ENCODE results near the gene ALDOB. TPM values are rescaled to one million over a fixed set of nuclear protein-coding genes. Genes with fewer than 3 reads are reported as not detected.

Gene ALDOB
- total and polyA plus RNA-seq, 2 donors (not counting 3 experiments of a cell fraction or from before 2014, with no cell fraction given), result not detected

DNA sequence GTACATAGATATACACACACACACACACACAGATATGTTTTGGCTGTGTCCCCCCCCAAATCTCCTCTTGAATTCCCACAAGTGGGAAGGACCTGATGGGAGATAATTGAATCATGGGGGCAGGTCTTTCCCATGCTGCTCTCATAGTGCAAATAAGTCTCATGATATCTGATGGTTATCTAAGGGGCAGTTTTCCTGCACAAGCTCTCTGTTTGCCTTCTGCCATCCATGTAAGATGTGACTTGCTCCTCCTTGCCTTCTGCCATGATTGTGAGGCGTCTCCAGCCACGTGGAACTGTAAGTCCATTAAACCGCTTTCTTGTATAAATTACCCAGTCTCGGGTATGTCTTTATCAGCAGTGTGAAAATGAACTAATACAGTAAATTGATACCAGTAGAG is 15.9 kb upstream of the ALDOB start:
- no peaks in the 10 kb centered on the region for H3K36me3 ChIP-seq (ENCODE audit: control insufficient read depth in 2 of 2, extremely low read depth in 1 of 2, insufficient read depth in 2 of 2, low read length in 2 of 2)
- no peak overlapping the region for H2AFZ ChIP-seq (ENCODE audit: low read depth, low read length)
- no peak overlapping the region for H3K4me3 ChIP-seq (replicated peaks in 1 of 3; ENCODE audit: insufficient read depth in 1 of 3, low read depth in 1 of 3, low read length in 3 of 3)
- no peak for DNase-seq (ENCODE audit: low read depth, low spot score)
- ChIA-PET POLR2A (no interaction called here), CTCF (interaction anchor here (1.4 kb wide), 1 partner anchor 63 kb away, joined by 3 read pairs; no protein-coding TSS in a partner anchor)
- no peak overlapping the region for H3K27ac ChIP-seq (ENCODE audit: insufficient read depth, low read depth, low read length)
- intact Hi-C loops (cut with micrococcal nuclease) (no loop called here), dilution Hi-C loops (cut with MboI; ENCODE audit: extremely low pct_ligation_motif_present, low sequenced_read_pairs) (no loop called here)
- no peak overlapping the region for H3K9ac ChIP-seq (replicated peaks; ENCODE audit: extremely low read depth, insufficient read depth, low read length)
- no peak overlapping the region for H3K4me2 ChIP-seq (ENCODE audit: insufficient read depth, low read length)
- TF ChIP-seq MYC (IDR thresholded peaks at IDR 0.05; ENCODE audit: low read depth, low read length) (no peak), POLR2A (IDR thresholded peaks at IDR 0.05; ENCODE audit: low read depth, low read length) (no peak), POLR2AphosphoS5 (IDR thresholded peaks at IDR 0.05; ENCODE audit: insufficient read depth, low read depth, low read length) (no peak), FOS (IDR thresholded peaks at IDR 0.05; ENCODE audit: borderline replicate concordance, insufficient read depth, low read length) (no peak), JUN (IDR thresholded peaks at IDR 0.05; ENCODE audit: borderline replicate concordance, insufficient read depth, insufficient read length, low read depth) (no peak), EZH2 (IDR thresholded peaks at IDR 0.05; ENCODE audit: borderline replicate concordance, low read depth, low read length, severe bottlenecking) (no peak), GATA2 (IDR thresholded peaks at IDR 0.05; ENCODE audit: insufficient read depth, insufficient read length, low read depth, low read length) (no peak)
- TF ChIP-seq, protein P1, sequence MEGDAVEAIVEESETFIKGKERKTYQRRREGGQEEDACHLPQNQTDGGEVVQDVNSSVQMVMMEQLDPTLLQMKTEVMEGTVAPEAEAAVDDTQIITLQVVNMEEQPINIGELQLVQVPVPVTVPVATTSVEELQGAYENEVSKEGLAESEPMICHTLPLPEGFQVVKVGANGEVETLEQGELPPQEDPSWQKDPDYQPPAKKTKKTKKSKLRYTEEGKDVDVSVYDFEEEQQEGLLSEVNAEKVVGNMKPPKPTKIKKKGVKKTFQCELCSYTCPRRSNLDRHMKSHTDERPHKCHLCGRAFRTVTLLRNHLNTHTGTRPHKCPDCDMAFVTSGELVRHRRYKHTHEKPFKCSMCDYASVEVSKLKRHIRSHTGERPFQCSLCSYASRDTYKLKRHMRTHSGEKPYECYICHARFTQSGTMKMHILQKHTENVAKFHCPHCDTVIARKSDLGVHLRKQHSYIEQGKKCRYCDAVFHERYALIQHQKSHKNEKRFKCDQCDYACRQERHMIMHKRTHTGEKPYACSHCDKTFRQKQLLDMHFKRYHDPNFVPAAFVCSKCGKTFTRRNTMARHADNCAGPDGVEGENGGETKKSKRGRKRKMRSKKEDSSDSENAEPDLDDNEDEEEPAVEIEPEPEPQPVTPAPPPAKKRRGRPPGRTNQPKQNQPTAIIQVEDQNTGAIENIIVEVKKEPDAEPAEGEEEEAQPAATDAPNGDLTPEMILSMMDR (IDR thresholded peaks at IDR 0.05; ENCODE audit: extremely low read depth in 1 of 2, insufficient read depth in 1 of 2, low read depth in 1 of 2, low read length in 2 of 2), result no peak
- TF ChIP-seq, protein P2, sequence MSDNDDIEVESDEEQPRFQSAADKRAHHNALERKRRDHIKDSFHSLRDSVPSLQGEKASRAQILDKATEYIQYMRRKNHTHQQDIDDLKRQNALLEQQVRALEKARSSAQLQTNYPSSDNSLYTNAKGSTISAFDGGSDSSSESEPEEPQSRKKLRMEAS (IDR thresholded peaks at IDR 0.05; ENCODE audit: insufficient read depth, insufficient read length), result no peak
- H3K79me2 ChIP-seq (ENCODE audit: control insufficient read depth, insufficient read depth, low read length), result no peaks in the 10 kb centered on the region
- peaks cover 5 to 9% of the 10 kb centered on the region in 2 experiments for H3K27me3 ChIP-seq (ENCODE audit: control insufficient read depth in 2 of 2, insufficient read depth in 2 of 2, low read length in 2 of 2)
- no peaks in the 10 kb centered on the region for H3K4me1 ChIP-seq (ENCODE audit: control insufficient read depth, extremely low read depth, insufficient read depth, low read length)
- H3K9me3 ChIP-seq (replicated peaks; ENCODE audit: control insufficient read depth, insufficient read depth, low read length), result no peaks in the 10 kb centered on the region
- BruUV-seq (replicated peaks), result no TSS peak
- H3K9me1 ChIP-seq (replicated peaks; ENCODE audit: control insufficient read depth, extremely low read depth, insufficient read depth, low read length), result no peaks in the 10 kb centered on the region
- FAIRE-seq, result no peak
- no peaks in the 10 kb centered on the region for H4K20me1 ChIP-seq (replicated peaks; ENCODE audit: control insufficient read depth, extremely low read depth, insufficient read depth, low read length)
